Esophagus muscularis mucosa (tissue), 4 donors: Measurements from ENCODE around the gene TMOD1. TPM values are rescaled to one million over a fixed set of nuclear protein-coding genes. Genes with fewer than 3 reads are reported as not detected.
A peak's percentile ranks its signal among the peaks of the same experiment; 100 is the strongest.

Experiments used
- DNase-seq: peaks from one replicate; pipeline ENCODE4 v3.0.0-alpha.2; 2017; ENCODE audit errors: extremely low spot score
- H3K27ac ChIP-seq, 4 donors: fragments of 200-600 bp; sonication (generic); replicated peaks in 1 of 4; 1 replicate in 3 of 4; 2 replicates in 1 of 4; pipeline ENCODE4 v1.5.1; 2016 to 2019; ENCODE audit warnings: mild to moderate bottlenecking in 1 of 4
- H3K27me3 ChIP-seq, 4 donors: fragments of 200-600 bp; sonication (generic); one replicate each; pipeline versions ENCODE4 v1.5.1 to v1.6.0; 2016 to 2019
- H3K36me3 ChIP-seq, 4 donors: fragments of 200-600 bp; sonication (generic); one replicate each; pipeline ENCODE4 v1.5.1; 2016 to 2019
- H3K4me1 ChIP-seq, 4 donors: fragments of 200-600 bp; sonication (generic); one replicate each; pipeline ENCODE4 v1.5.1; 2016 to 2019
- H3K4me3 ChIP-seq, 4 donors: fragments of 200-600 bp; sonication (generic); 1 replicate in 2 of 4; 2 replicates in 2 of 4; pipeline ENCODE4 v1.5.1; 2016 to 2019; ENCODE audit warnings: mild to moderate bottlenecking in 4 of 4, moderate library complexity in 1 of 4
- H3K9me3 ChIP-seq, 4 donors: fragments of 200-600 bp; sonication (generic); 1 replicate in 3 of 4; 2 replicates in 1 of 4; pipeline ENCODE4 v1.5.1; 2016 to 2019
- EP300 ChIP-seq: sonication (generic); formaldehyde crosslinking; IDR thresholded peaks from one replicate; pipeline ENCODE4 v1.6.1; 2017; ENCODE audit warnings: antibody characterized with exemption
- POLR2A ChIP-seq: fragments of 450-650 bp; IDR thresholded peaks from one replicate; pipeline ENCODE4 v1.6.1; 2017; ENCODE audit warnings: antibody characterized with exemption, moderate library complexity, mild to moderate bottlenecking, low read depth
- POLR2AphosphoS5 ChIP-seq, 2 donors: sonication (generic); formaldehyde crosslinking; IDR thresholded peaks; one replicate each; pipeline ENCODE4 v1.6.1; 2017; ENCODE audit warnings: antibody characterized with exemption in 2 of 2
- WGBS: methylation state at CpG from one replicate; pipeline ENCODE4 v1.1.5; 2018; 5-methylcytosine and 5-hydroxymethylcytosine counted together
- intact Hi-C: fragments of 100-400 bp; cut with DNase I; formaldehyde crosslinking; loops from one replicate; pipeline ENCODE4 v1.15.1; 2023
- total RNA-seq, 4 donors: library from RNA; depleted of rRNA; stranded (reverse); fragments of >200 nt; gene quantifications; one replicate each; pipeline versions ENCODE4 v1.1.0 to v1.2.1, GENCODE V29; 2016
- TF ChIP-seq, protein P1 (sequence below), 3 experiments: fragments of 200-600 bp in 2 of 3; fragments of 450-650 bp in 1 of 3; sonication (generic) in 2 of 3; IDR thresholded peaks; one replicate each; pipeline ENCODE4 v1.5.1; 2017 to 2019; ENCODE audit warnings: antibody characterized with exemption in 3 of 3, mild to moderate bottlenecking in 2 of 3, moderate library complexity in 1 of 3

Gene TMOD1
- total RNA-seq, 4 donors from 2014 or later, result 68.4 to 97.6 (median 71.6) TPM

GRCh38 chr9:97557606-97558095 is 56.2 kb downstream of the TMOD1 start:
- Histone ChIP-seq H3K27me3 (no peaks in the 10 kb centered on the region), H3K36me3 (peaks cover 9 to 45% (median 22%) of the 10 kb centered on the region in 4 donors), H3K27ac (peak overlapping the region; percentile 89 to 93 (median 90)), H3K4me3 (peak overlapping the region in 1 of 4 donors; percentile 2), H3K4me1 (peaks cover 60 to 83% (median 73%) of the 10 kb centered on the region in 4 donors), H3K9me3 (no peaks in the 10 kb centered on the region)
- WGBS, result 12% methylated on average over 7 of the region's 7 CpGs
- DNase-seq, result no peak
- intact Hi-C loops, result no loop called here
- TF ChIP-seq EP300 (peak; percentile 62), POLR2A (no peak), POLR2AphosphoS5 (IDR thresholded peaks at IDR 0.05) (peak; percentile 89 to 95)
- TF ChIP-seq, protein P1, sequence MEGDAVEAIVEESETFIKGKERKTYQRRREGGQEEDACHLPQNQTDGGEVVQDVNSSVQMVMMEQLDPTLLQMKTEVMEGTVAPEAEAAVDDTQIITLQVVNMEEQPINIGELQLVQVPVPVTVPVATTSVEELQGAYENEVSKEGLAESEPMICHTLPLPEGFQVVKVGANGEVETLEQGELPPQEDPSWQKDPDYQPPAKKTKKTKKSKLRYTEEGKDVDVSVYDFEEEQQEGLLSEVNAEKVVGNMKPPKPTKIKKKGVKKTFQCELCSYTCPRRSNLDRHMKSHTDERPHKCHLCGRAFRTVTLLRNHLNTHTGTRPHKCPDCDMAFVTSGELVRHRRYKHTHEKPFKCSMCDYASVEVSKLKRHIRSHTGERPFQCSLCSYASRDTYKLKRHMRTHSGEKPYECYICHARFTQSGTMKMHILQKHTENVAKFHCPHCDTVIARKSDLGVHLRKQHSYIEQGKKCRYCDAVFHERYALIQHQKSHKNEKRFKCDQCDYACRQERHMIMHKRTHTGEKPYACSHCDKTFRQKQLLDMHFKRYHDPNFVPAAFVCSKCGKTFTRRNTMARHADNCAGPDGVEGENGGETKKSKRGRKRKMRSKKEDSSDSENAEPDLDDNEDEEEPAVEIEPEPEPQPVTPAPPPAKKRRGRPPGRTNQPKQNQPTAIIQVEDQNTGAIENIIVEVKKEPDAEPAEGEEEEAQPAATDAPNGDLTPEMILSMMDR (IDR thresholded peaks at IDR 0.05), result no peak

GRCh38 chr9:97558701-97559101 is 57.2 kb downstream of the TMOD1 start:
- Histone ChIP-seq H3K9me3 (no peaks in the 10 kb centered on the region), H3K27ac (peak overlapping the region; percentile 89 to 93 (median 90)), H3K4me3 (no peak overlapping the region), H3K36me3 (peaks cover 2 to 38% (median 14%) of the 10 kb centered on the region in 4 donors), H3K4me1 (peaks cover 64 to 93% (median 82%) of the 10 kb centered on the region in 4 donors), H3K27me3 (no peaks in the 10 kb centered on the region)
- TF ChIP-seq EP300 (no peak), POLR2A (no peak), POLR2AphosphoS5 (IDR thresholded peaks at IDR 0.05) (no peak)
- TF ChIP-seq, protein P1 (IDR thresholded peaks at IDR 0.05), result no peak
- WGBS, result 72% methylated on average over 3 of the region's 3 CpGs
- DNase-seq, result no peak
- intact Hi-C loops, result no loop called here

GRCh38 chr9:97559111-97559514 is 57.6 kb downstream of the TMOD1 start:
- H3K27ac ChIP-seq, result peak overlapping the region; percentile 89 to 93 (median 90)
- no peak for TF ChIP-seq EP300
- TF ChIP-seq, protein P1 (IDR thresholded peaks at IDR 0.05), result no peak
- no peak for TF ChIP-seq POLR2A
- TF ChIP-seq POLR2AphosphoS5 (IDR thresholded peaks at IDR 0.05), result peak; percentile 42 to 66
- DNase-seq, result no peak
- intact Hi-C loops, result no loop called here
- H3K36me3 ChIP-seq, result peaks cover 0 to 34% (median 11%) of the 10 kb centered on the region in 4 donors
- no peak overlapping the region for H3K4me3 ChIP-seq
- no peaks in the 10 kb centered on the region for H3K27me3 ChIP-seq
- 64% methylated on average over 10 of the region's 10 CpGs for WGBS
- peaks cover 69 to 97% (median 84%) of the 10 kb centered on the region in 4 donors for H3K4me1 ChIP-seq
- no peaks in the 10 kb centered on the region for H3K9me3 ChIP-seq

GRCh38 chr9:97560154-97560553 is 58.7 kb downstream of the TMOD1 start:
- peak overlapping the region; percentile 89 to 93 (median 90) for H3K27ac ChIP-seq
- peaks cover 70 to 100% (median 93%) of the 10 kb centered on the region in 4 donors for H3K4me1 ChIP-seq

More at GRCh38 chr9:97560154-97560553, 58.7 kb downstream of the TMOD1 start:
- no peaks in the 10 kb centered on the region for H3K27me3 ChIP-seq
- TF ChIP-seq EP300 (no peak), POLR2AphosphoS5 (IDR thresholded peaks at IDR 0.05) (no peak), POLR2A (no peak)
- TF ChIP-seq, protein P1 (IDR thresholded peaks at IDR 0.05), result no peak
- intact Hi-C loops, result loop anchor here (5.0 kb wide), 1 partner anchor 58 kb away; the partner anchor contains the start of gene TMOD1
- H3K4me3 ChIP-seq, result no peak overlapping the region
- DNase-seq, result no peak
- H3K36me3 ChIP-seq, result peaks cover 0 to 30% (median 10%) of the 10 kb centered on the region in 4 donors
- no peaks in the 10 kb centered on the region for H3K9me3 ChIP-seq
- WGBS, result 95% methylated on average over 6 of the region's 6 CpGs
